ENCODE data around the gene NKX2-2.

Gene NKX2-2

DNA sequence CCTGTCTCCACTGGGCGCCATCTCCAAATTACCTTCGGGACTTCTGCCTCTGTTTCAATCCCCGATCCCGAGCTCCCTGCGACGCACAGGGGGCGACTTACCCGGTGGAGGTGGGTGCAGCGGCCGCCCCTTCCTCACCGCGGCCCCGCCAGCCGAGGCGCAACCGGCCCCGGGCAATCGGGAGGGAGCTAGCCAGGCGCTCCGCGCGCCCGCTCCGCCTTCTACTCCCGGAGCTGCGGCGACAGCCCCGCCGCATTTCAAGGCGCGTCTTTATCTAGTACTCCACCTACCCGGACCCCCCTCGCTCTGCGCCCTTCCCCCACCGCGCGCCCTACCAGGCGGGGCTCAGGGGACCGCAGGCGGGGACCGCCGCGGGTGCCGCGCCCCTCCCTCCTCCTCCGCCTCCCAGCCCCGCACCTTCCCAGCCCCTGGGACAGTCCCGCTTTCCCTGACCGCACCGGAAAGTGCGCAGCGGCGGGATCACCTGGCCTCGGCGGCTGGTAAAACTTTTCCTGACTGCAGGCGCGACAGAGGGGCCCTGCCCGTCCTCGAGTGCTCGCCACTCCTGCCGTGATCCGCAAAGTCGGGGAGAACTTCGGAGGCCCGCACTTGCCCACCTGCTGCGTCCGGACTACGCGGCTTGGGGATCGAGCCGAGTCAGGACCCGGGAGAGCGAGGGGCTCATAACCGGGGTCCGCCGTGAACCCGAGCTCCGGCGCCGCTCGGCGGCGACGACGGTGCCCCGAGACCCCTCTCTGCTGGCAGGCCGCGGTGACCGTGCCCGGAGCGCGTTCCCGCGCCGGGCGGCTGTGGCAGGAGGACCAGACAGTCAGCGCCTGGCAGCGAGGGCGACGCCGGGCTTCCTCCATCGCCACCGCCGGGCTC is 8.0 kb upstream of the NKX2-2 start:
- no peak for DNase-seq (ENCODE audit: low spot score)

DNA sequence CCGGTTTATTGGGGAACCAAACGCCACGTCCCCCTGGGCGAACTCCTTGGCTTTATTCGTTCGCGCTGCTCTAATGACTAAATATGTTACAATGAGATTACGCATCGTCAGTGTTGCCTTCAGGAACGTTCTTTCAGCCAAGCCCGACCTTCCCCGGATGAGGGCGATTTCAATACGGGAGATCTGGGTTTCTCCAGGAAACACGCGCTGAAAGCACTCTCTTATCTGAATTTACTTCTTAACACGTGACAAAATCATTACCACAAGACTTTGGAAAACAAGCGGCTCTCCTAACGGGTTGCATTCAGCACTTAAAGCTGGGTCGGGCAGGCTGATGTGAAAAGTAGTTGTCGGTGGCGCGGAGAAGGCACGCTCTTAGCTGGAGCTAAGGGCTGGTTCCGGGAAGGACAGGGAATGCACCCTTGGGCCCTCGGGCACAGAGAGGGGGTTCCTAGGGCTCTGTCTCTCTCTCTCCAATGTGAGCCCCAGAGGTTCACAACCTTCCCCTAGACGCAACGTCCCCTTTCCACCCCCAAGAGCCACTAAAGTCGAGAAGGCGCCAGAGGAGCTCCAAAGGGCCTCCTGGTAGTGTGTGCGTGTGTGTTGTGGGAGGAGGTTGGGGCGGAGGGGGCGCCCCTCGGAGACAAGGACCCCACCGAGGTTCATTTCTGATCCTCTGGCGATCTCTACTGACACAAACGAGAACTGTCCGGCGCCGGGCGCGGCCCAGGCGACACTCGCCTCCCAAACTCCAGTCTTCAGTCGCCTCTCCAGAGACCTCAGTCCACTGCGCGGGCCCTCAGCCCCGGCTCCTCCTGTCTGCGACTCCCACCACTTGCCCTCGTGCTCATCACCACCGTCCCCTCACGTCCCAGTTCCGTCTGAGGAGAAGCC is 7.1 kb upstream of the NKX2-2 start:
- no peak for DNase-seq (ENCODE audit: low spot score)

- no peak for DNase-seq (ENCODE audit: low spot score)
These were observed 5.3 kb upstream of the NKX2-2 start for GRCh38 chr20:21519136-21519584.

DNA sequence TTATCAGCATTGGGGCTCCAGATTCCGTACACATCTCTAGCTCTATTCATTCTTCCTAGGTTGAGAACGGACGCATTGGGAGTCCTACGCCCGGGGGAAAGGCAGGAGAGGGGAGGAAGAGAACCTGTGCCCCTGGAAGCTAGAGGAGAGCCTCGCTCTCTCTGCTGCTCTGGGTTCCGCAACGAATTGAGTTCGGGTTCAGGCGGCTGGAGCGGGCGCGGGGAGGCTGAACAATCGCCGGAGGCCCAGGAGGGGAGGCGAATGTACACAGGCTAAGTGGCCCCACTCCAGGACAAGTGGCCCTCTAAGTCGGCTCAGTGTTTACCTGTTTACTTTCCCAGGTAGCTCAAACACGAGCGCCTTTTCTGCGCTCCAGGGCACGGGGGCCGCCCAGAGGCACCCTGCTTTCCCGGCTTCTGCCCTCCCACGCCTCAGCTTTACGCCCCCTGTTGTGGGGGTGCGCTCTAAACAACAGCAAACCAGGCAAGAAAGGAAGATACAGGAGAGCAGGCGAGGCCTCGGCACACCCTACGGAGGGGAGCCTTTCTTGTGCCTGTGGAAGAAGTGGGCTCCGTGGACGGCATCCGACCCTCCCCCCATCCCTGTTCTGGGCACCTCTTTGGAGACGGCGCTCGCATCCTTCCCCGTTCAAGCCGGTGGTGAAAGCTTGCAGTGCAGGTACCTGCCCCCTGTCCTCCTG is 4.6 kb upstream of the NKX2-2 start:
- DNase-seq (ENCODE audit: low spot score) = peak; percentile 49

- DNase-seq (ENCODE audit: low spot score) = peak; percentile 42
These were observed 3.9 kb upstream of the NKX2-2 start for GRCh38 chr20:21517566-21518277.

DNA sequence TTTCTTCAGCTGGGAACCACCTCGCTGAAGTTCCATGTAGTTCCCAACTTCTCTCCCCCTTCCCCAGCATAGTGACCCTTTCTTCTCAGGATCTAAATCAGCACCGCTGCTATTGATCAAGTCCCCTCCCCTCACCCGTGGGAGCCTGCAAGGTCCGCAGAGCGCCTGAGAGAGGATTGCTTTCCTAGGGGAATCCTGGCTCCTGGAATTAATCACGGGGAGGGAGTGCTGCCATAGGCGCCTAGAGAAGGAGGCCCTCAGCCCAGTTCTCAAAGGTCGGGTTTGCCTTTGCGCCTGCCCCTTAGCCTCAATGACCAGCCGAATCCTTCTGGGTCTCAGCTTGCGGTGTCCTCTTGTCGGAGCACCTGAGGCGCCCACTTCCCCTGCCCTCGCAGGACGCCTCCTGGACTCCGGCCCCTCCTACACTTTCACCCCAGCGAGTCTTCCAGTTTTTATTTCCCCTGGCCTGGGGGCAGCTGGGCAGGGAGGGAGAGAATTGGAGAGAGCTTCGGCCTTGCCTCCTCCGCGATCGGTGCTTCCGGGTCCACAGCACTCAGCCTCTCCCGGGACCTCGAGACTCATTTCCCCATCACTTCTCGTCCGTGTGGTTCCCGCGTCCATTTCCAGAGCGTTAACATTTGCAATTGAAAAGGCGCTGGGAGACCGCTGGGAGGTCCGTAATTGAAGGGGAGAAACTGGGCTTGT is 3.1 kb upstream of the NKX2-2 start:
- DNase-seq (ENCODE audit: low spot score) = peak; percentile 35

DNA sequence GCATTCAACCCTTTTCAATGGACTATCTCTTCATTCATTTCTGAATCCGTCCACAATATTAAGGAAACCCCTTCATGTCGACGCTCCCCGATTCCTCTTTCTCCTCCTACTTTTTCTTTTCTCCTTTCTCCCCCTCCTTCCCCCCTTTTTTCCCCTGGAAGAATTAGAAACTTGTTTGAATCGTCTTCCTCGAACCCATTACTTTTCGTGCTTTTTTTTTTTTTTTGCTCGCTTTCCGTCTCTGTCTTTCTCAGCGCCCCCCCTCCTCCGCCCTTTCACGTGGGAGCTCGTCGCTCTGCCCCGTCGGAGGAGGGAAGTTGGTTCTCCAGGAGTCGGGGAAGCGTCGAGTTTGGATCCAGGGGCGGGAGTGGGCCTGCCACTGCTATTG is 2.3 kb upstream of the NKX2-2 start:
- no peak for DNase-seq (ENCODE audit: low spot score)

GRCh38 chr20:21515300-21516179 is 1.7 kb upstream of the NKX2-2 start:
- DNase-seq (ENCODE audit: low spot score) = no peak

DNA sequence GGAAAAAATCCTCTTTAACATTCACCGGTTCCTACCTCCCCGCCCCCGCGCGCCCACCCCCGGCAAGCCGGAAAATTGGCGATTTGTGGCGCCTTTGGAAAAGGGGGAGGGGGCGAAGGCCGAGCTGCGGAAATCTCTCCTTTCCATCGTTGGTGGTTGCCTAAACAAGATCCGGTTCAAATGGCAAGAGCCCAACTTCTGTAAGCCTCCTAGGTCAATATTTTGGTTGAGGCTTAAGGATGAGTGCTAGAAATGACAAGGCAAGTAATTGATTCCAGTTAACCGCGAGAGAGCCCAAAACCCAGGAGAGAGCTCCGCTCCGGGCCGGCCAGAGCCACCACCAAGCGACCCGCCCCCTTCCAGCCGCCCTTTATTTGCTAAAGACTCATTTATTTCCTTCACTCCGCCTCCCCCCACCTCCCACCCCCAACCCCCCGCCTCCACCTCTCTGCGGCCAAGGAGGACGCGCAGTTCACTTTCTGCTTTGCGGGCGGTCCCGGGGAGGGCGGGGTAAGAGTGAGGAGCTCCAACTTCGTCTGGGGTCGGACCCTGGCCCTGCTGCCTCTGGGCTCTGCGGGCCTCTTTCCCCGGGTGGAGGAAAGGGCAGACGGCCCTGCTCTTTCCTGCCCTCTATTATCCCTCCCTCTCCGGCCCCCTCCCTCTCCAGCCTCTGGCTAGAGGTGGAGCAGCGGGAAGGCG is 838 bp upstream of the NKX2-2 start:
- peak; percentile 51 for DNase-seq (ENCODE audit: low spot score)

DNA sequence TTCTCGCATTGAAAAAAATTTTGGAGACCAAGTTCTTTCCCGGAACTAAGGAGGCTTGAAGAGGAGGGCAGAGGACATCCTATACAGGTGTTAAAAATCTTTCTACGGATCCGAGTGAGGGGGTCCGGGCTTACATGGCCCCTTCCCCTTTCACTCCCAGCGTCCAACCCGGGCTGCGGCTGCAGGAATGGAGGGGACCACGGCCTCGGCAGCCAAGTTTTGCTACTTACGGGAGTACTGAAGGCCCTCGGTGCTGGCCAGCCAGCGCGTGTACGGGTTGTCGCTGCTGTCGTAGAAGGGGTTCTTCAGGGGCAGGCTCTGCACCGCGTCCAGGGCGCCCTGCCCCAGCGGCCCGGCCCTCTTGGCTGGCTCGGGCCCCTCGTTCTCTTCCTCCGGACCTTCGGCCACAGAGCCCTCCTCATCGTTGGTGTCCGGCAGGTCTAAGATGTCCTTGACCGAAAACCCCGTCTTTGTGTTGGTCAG is 642 bp downstream of the NKX2-2 start:
- peak; percentile 38 for DNase-seq (ENCODE audit: low spot score)

DNA sequence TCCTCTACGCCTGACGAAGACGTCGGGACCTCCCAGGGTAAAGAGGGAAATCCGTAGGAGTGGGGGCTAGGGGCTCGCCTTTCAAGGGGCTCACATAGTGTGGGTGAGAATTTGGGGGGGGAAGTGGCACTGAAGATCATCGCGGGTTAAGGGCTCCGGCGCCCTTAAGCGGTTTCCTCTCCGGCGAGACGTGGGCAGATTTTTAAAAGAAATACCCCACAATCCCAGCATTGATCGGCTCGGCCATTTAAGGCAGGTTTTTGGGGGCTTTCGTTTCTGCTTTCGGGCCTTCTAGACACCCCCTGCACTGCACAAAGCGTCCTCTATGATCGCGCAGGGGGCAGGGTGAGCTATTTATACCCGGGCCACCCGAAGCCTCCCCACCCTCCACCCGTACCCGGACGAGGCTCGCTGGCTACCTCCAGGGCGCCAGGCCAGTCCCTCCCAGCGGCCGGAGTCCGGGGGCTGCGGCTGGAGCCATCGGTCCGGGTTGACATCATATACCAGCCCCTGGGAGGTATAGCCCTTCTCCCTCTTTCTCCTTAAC is 1.2 kb downstream of the NKX2-2 start:
- peak; percentile 59 for DNase-seq (ENCODE audit: low spot score)

DNA sequence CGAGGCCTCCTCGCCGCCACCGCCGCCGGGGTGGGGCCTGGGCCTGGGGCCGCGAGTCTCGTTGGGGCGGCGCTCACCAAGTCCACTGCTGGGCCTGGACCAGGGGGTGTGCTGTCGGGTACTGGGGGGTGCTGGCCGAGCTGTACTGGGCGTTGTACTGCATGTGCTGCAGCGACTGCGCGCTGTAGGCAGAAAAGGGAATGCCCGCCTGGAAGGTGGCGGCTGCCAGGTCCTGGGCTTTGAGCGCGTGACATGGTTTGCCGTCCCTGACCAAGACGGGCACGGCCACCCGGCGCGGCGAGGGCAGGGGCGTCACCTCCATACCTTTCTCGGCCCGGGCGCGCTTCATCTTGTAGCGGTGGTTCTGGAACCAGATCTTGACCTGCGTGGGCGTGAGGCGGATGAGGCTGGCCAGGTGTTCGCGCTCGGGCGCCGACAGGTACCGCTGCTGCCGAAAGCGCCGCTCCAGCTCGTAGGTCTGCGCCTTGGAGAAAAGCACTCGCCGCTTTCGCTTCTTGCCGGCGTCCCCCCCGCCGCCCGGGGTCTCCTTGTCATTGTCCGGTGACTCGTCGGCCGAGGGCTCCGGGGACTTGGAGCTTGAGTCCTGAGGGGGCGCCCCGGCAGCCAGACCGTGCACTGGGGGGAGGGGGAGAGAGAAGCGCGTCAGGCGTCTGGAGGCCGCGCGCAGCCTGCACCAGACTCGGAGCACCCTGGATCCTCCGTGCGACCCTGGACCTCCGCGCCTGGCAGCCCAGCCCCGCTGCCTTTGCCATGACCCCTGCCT is 1.8 kb downstream of the NKX2-2 start:
- DNase-seq (ENCODE audit: low spot score) = peak; percentile 61

- DNase-seq (ENCODE audit: low spot score) = peak; percentile 56
These were observed 2.4 kb downstream of the NKX2-2 start for GRCh38 chr20:21511485-21511849.

- peak; percentile 35 for DNase-seq (ENCODE audit: low spot score)
These were observed 3.2 kb downstream of the NKX2-2 start for GRCh38 chr20:21510414-21511384.

DNA sequence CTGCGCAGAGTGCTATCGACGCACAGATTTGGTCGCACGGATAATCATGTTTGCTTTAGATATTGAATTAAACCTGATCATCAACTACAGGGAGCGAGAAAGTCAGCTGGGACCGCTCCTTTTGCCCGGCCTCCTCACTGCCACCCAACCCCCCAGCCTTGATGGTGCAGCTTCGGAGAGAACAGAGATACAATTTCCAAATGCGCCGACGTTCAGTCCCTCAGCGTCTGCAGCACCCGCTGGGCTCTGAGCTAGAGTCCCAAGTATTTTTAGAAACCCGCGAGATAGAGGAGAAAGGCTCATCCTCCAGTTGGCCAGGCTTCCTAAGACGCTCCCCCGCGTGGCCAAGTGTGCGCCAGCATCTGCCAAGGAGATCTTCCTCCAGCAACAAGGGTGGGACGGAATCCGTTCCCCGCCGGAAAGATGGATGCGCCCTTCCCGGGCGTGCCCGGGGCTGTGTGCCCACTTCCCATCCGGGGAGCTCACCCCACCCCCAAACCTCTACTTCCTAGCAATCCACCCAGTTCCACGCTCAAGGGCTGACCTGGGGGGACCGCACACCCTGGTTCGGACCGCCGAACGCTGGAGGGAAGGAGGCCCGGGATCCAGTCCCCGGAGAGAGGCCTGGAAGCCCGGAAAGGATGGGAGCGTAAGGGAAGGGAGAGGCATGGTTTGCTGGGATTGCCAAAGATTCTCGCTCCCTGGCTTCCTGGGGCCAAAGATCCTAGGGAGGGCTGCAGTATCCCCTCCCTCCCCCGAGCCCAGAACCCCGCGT is 4.1 kb downstream of the NKX2-2 start:
- DNase-seq (ENCODE audit: low spot score) = peak; percentile 41

DNA sequence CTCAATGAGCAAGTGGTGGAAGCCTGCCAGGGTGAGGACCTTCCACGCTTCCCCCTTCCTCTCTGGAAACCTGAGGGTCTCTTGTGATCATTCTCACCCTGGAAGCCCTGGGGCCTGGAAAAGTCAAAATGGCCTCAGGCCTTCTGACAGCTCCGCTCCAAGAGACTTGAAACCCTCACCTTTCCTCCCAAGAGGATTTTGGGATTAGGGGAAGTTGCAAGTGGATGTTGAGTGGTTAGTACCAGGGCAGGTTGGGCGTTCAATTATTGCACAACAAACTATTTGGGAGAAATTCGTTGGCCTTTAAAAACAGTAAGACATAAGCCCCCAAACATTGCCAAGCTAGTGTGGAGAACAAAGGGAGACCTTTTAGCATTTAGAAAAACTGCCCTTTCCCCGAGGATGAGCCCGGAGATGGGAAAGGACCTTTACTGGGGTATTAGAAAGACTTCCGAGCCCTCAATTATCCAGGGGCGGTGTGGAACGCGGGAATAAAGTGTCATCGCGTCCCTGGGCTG is 4.7 kb downstream of the NKX2-2 start:
- DNase-seq (ENCODE audit: low spot score) = no peak
